ENCODE measurements around the gene GPR156. TPM values are rescaled to one million over a fixed set of nuclear protein-coding genes. Genes with fewer than 3 reads are reported as not detected.
A peak's percentile ranks its signal among the peaks of the same experiment; 100 is the strongest.
"Not testable (repeated sequence)": the region's sequence is repeated elsewhere in the genome, so short reads cannot be mapped to it uniquely, and the experiment has no call there.

The GPR156 gene
- total RNA-seq, 2 donors from 2014 or later, result 1.1 to 1.2 TPM

DNA sequence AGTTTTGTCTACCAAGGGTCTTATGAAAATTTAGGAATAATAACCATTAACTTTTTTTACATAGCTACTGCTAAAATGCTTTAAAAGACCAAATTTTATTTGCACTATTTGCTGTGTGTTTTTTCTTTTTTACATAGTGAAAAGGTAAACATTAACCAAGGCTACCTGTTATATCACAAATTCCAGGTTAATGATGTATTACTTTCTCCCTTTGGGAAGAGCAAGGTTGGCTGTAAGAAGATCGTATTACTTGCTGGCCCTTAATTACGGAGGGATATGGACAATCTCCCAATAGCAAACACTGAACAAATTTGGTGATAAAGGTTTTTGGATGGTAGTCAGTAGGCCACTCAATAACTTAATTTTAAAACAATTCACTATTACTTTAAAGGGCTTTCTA lies 41.8 kb upstream of the GPR156 start:
- Mint-ChIP-seq H3K4me1 (peaks cover 8% of the 10 kb centered on the region), H3K27ac (no peak overlapping the region), H3K4me3 (no peak overlapping the region), H3K9me3 (no peaks in the 10 kb centered on the region), H3K27me3 (ENCODE audit: insufficient read depth) (no peaks in the 10 kb centered on the region), H3K36me3 (ENCODE audit: low read depth) (peaks cover 31% of the 10 kb centered on the region)
- no peak for TF ChIP-seq CTCF (conservative IDR thresholded peaks at IDR 0.05)
- WGBS, 2 experiments (ENCODE audit: insufficient coverage in 1 of 2, insufficient read length in 1 of 2), result 91% methylated on average over 2 of the region's 2 CpGs; no CpG with 5 or more reads in 1 of the 2 experiments
- DNase-seq, result no peak
- Histone ChIP-seq H3K36me3 (ENCODE audit: control insufficient read depth, insufficient read depth, low read length) (peaks cover 17% of the 10 kb centered on the region), H3K27me3 (ENCODE audit: control insufficient read depth, insufficient read depth, low read length, poor library complexity, severe bottlenecking) (no peaks in the 10 kb centered on the region), H3K27ac (ENCODE audit: low read depth, low read length) (no peak overlapping the region), H3K9me3 (ENCODE audit: control insufficient read depth, low read length) (no peaks in the 10 kb centered on the region), H3K4me1 (ENCODE audit: control insufficient read depth, insufficient read depth, low read length) (no peaks in the 10 kb centered on the region), H3K9ac (ENCODE audit: extremely low read depth, low read length, poor library complexity, severe bottlenecking) (no peak overlapping the region), H3K4me3 (ENCODE audit: low read length) (no peak overlapping the region)

GRCh38 chr3:120324190-120324589 lies 39.2 kb upstream of the GPR156 start:
- Mint-ChIP-seq H3K27me3 (ENCODE audit: insufficient read depth) (no peaks in the 10 kb centered on the region), H3K4me1 (peaks cover 8% of the 10 kb centered on the region), H3K9me3 (peaks cover 4% of the 10 kb centered on the region), H3K36me3 (ENCODE audit: low read depth) (peaks cover 25% of the 10 kb centered on the region), H3K4me3 (no peak overlapping the region), H3K27ac (no peak overlapping the region)
- Histone ChIP-seq H3K9me3 (ENCODE audit: control insufficient read depth, low read length) (peaks cover 3% of the 10 kb centered on the region), H3K4me1 (ENCODE audit: control insufficient read depth, insufficient read depth, low read length) (no peaks in the 10 kb centered on the region), H3K27me3 (ENCODE audit: control insufficient read depth, insufficient read depth, low read length, poor library complexity, severe bottlenecking) (no peaks in the 10 kb centered on the region), H3K36me3 (ENCODE audit: control insufficient read depth, insufficient read depth, low read length) (peaks cover 4% of the 10 kb centered on the region), H3K4me3 (ENCODE audit: low read length) (no peak overlapping the region), H3K9ac (ENCODE audit: extremely low read depth, low read length, poor library complexity, severe bottlenecking) (no peak overlapping the region), H3K27ac (ENCODE audit: low read depth, low read length) (no peak overlapping the region)
- DNase-seq, result no peak
- no peak for TF ChIP-seq CTCF (conservative IDR thresholded peaks at IDR 0.05)
- 100% methylated on average over 1 of the region's 1 CpG; no CpG with 5 or more reads in 1 of the 2 experiments for WGBS, 2 experiments (ENCODE audit: insufficient coverage in 1 of 2, insufficient read length in 1 of 2)

DNA sequence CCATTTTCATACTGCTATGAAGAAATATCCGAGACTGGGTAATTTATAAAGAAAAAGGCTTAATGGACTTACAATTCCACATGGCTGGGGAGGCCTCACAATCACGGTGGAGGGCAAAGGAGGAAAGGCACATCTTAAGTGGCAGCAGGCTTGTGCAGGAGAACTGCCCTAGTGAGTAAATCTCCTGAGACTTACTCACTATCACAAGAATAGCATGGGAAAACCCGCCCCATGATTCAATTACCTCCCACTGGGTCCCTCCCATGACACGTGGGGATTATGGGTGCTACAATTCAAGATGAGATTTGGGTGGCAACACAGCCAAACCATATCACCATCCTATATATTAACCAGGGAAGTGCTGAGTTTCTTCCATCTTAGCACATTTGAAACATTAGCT lies 38.7 kb upstream of the GPR156 start:
- H3K27me3 Mint-ChIP-seq (ENCODE audit: insufficient read depth), result not testable (repeated sequence)

More for the DNA sequence above, 38.7 kb upstream of the GPR156 start:
- not testable (repeated sequence) for H3K9ac ChIP-seq (ENCODE audit: extremely low read depth, low read length, poor library complexity, severe bottlenecking); H3K4me3 Mint-ChIP-seq; H3K9me3 Mint-ChIP-seq; H3K4me1 Mint-ChIP-seq; H3K4me3 ChIP-seq (ENCODE audit: low read length); DNase-seq; H3K27me3 ChIP-seq (ENCODE audit: control insufficient read depth, insufficient read depth, low read length, poor library complexity, severe bottlenecking); H3K36me3 ChIP-seq (ENCODE audit: control insufficient read depth, insufficient read depth, low read length); H3K9me3 ChIP-seq (ENCODE audit: control insufficient read depth, low read length); H3K27ac ChIP-seq (ENCODE audit: low read depth, low read length); H3K4me1 ChIP-seq (ENCODE audit: control insufficient read depth, insufficient read depth, low read length)
- Mint-ChIP-seq H3K36me3 (ENCODE audit: low read depth) (peaks cover 25% of the 10 kb centered on the region), H3K27ac (peak overlapping the region; percentile 64)
- WGBS, 2 experiments (ENCODE audit: insufficient coverage in 1 of 2, insufficient read length in 1 of 2), result 88% methylated on average over 3 to 4 of the region's 4 CpGs

Measured in endodermal cell (in vitro differentiated cells).